ENCODE results near the gene CD2AP. TPM values are rescaled to one million over a fixed set of nuclear protein-coding genes. Genes with fewer than 3 reads are reported as not detected.
"Not testable (repeated sequence)": the region's sequence is repeated elsewhere in the genome, so short reads cannot be mapped to it uniquely, and the experiment has no call there.

The CD2AP gene
- total and polyA plus RNA-seq, 5 donors, result 5.7 to 12.4 (median 10.4) TPM

DNA sequence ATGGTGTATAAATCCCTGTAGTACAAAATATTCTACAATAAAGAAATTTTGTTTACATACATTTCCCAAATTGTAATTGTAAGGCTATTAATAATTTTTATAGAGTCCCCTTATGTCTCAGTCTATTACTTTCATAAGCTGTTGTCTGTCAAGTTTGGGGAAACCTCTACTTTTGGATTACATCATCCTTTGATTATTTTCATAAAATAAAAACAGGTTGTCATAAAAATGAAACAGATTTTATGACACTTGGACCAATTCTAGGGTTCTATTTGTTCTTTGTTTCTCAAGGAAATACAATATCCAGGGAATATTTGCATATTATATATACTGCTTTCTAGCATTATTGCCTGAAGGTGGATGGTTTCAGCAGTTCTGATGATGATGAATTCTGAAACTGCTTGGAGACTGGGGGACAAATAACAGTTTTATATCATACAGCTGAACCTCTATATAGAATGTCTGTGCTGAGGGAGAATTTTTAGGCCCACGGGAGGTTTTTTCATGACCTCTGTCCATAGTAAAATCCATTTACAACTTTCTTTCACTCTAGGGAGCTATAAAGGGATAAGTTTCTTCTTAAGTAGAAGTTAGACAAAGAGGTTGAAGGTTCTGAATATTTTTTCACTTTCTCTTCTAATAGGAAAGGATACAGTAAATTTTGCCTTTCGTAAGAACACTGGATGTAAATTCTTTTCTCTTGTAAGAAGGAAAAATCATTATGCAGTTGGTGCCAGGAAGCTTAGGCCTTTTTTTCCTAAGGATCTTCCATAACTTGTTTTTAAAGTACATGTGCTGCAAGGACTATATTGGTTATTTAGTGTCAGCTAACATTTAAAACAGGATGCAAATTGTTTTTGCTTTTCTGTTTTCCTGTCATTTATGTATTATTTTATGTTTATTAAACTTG is 58.0 kb downstream of the CD2AP start:
- H3K4me1 ChIP-seq (ENCODE audit: control insufficient read depth, insufficient read depth, low read length), result no peaks in the 10 kb centered on the region
- intact Hi-C loops (cut with DNase I), result no loop called here
- no peaks in the 10 kb centered on the region for H3K27me3 ChIP-seq (ENCODE audit: control insufficient read depth, insufficient read depth)
- no peaks in the 10 kb centered on the region for H3K9me3 ChIP-seq (ENCODE audit: control insufficient read depth, low read length)
- ATAC-seq, result no peak
- H3K4me3 ChIP-seq (ENCODE audit: low read length), result no peak overlapping the region
- WGBS, result 52% methylated on average over 2 of the region's 2 CpGs
- no peak for DNase-seq
- H3K27ac ChIP-seq (ENCODE audit: low read length), result no peak overlapping the region

DNA sequence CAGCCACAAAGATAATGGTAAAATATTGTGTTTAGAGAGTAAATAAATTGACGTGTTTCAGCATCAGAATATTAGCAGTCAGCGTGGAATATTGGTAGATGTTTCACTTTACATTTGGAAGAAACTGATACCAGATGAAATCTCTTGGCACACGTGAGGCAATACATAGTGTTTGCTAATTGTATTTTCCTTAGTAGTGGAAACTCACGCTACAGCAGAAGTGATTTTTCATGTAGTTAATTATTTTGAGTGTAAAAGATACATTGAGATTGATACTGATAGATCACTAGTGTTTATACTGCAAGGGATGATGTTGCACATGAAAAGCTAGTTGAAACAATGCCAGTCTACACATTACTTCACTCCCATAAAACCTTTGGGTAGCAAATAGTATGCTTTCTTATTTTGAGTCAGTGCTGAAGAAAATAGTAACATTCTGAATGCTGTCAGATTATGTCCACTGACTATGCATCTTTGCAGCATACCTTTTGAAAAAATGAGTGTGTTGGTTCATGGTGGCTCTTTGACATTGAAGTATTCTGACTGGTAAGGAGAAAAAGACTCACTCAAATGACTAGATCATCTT is 59.3 kb downstream of the CD2AP start:
- no peak for ATAC-seq
- intact Hi-C loops (cut with DNase I), result no loop called here
- 96% methylated on average over 4 of the region's 4 CpGs for WGBS
- H3K9me3 ChIP-seq (ENCODE audit: control insufficient read depth, low read length), result no peaks in the 10 kb centered on the region
- no peak overlapping the region for H3K4me3 ChIP-seq (ENCODE audit: low read length)
- H3K27ac ChIP-seq (ENCODE audit: low read length), result no peak overlapping the region
- no peak for DNase-seq
- no peaks in the 10 kb centered on the region for H3K27me3 ChIP-seq (ENCODE audit: control insufficient read depth, insufficient read depth)
- H3K4me1 ChIP-seq (ENCODE audit: control insufficient read depth, insufficient read depth, low read length), result no peaks in the 10 kb centered on the region

DNA sequence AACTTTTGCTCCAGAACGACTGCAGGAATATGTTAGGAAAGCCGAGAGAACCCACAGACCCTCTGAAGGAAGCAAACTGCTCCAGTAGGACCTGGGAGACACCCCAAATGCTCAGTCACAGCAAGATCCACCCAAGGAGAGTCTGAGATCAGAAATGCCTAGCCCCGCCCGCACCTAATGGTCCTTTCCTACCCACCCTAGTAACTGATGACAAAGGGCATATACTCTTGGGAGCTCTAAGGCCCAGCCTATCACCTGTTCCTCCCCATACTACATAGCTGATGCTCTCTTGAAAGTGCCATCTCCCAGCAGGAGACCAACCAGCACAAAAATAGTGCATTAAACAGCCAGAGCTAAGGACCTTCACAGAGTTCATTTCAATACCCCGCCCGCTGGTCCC is 67.6 kb downstream of the CD2AP start:
- DNase-seq, result no peak
- no peak overlapping the region for H3K4me3 ChIP-seq (ENCODE audit: low read length)
- H3K9me3 ChIP-seq (ENCODE audit: control insufficient read depth, low read length), result no peaks in the 10 kb centered on the region
- 97% methylated on average over 6 of the region's 6 CpGs for WGBS
- no peak overlapping the region for H3K27ac ChIP-seq (ENCODE audit: low read length)
- H3K4me1 ChIP-seq (ENCODE audit: control insufficient read depth, insufficient read depth, low read length), result no peaks in the 10 kb centered on the region
- no peak for ATAC-seq
- intact Hi-C loops (cut with DNase I), result no loop called here
- no peaks in the 10 kb centered on the region for H3K27me3 ChIP-seq (ENCODE audit: control insufficient read depth, insufficient read depth)

DNA sequence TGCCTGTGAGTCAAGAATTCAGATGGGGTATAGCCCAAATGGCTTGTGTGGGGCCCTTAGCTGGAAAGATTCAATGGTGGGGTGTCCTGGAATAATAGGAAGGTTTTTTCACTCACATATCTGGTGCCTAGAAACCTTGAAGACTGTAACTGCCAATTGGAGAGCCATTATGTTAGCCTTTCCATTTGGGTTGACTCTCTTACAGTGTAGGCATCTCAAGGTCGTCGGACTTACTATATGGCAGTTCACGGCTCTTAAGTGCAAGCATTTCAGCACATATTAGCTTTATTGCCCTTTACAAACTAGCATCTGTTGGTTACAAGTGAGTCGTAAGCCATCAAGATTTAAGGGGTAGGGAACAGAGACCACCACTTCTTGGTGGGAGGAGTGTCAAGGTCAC is 74.1 kb downstream of the CD2AP start:
- Histone ChIP-seq H3K4me3 (ENCODE audit: low read length) (no peak overlapping the region), H3K4me1 (ENCODE audit: control insufficient read depth, insufficient read depth, low read length) (no peaks in the 10 kb centered on the region), H3K9me3 (ENCODE audit: control insufficient read depth, low read length) (no peaks in the 10 kb centered on the region), H3K27ac (ENCODE audit: low read length) (no peak overlapping the region), H3K27me3 (ENCODE audit: control insufficient read depth, insufficient read depth) (no peaks in the 10 kb centered on the region)
- intact Hi-C loops (cut with DNase I), result no loop called here
- no peak for ATAC-seq
- whole genome bisulfite sequencing, result 96% methylated on average over 4 of the region's 4 CpGs
- DNase-seq, result no peak

DNA sequence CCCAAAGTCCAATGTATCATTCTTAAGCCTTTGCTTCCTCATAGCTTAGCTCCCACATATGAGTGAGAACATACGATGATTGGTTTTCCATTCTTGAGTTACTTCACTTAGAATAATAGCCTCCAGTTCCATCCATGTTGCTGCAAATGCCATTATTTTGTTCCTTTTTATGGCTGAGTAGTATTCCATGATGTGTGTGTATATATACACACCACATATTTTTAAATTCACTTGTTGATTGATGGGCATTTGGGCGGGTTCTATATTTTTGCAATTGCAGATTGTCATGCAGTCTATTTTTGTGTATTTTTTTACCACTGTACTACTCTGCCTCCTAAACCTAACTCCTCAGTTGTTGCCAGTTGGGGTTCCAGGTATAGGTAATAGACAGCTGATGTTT is 74.7 kb downstream of the CD2AP start:
- Histone ChIP-seq H3K4me1 (ENCODE audit: control insufficient read depth, insufficient read depth, low read length) (no peaks in the 10 kb centered on the region), H3K4me3 (ENCODE audit: low read length) (no peak overlapping the region), H3K27me3 (ENCODE audit: control insufficient read depth, insufficient read depth) (no peaks in the 10 kb centered on the region), H3K27ac (ENCODE audit: low read length) (no peak overlapping the region), H3K9me3 (ENCODE audit: control insufficient read depth, low read length) (no peaks in the 10 kb centered on the region)
- ATAC-seq (no peak), DNase-seq (no peak)
- 95% methylated on average over 2 of the region's 2 CpGs for WGBS
- intact Hi-C loops (cut with DNase I), result no loop called here

DNA sequence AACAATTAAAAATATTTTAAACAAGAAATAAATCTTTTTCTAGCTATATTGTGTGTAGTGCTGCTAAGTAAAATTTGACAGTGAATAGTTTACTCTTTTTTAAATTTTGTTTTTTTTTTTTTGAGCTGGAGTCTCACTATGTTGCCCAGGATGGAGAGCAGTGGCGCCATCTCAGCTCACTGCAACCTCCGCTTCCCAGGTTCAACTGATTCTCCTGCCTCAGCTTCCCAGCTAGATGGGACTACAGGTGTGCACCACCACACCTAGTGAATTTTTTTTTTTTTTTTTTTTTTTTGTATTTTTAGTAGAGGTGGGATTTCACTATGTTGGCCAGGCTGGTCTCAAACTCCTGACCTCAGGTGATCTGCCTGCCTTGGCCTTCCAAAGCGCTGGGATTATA is 75.7 kb downstream of the CD2AP start:
- intact Hi-C loops (cut with DNase I); H3K27ac ChIP-seq (ENCODE audit: low read length): not testable (repeated sequence)

DNA sequence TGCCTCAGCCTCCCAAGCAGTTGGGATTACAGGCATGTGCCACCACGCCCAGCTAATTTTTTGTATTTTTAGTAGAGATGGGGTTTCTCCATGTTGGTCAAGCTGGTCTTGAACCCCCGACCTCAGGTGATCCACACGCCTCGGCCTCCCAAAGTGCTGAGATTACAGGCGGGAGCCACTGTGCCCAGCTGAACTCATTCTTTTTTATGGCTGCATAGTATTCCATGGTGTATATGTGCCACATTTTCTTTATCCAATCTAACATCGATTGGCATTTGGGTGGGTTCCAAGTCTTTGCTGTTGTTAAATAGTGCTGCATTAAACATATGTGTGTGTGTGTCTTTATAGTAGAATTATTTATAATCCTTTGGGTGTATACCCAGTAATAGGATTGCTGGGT is 78.9 kb downstream of the CD2AP start:
- DNase-seq; H3K27ac ChIP-seq (ENCODE audit: low read length); H3K9me3 ChIP-seq (ENCODE audit: control insufficient read depth, low read length); intact Hi-C loops (cut with DNase I); ATAC-seq; H3K4me3 ChIP-seq (ENCODE audit: low read length); H3K4me1 ChIP-seq (ENCODE audit: control insufficient read depth, insufficient read depth, low read length); H3K27me3 ChIP-seq (ENCODE audit: control insufficient read depth, insufficient read depth): not testable (repeated sequence)
- 98% methylated on average over 6 of the region's 6 CpGs for WGBS

More for the DNA sequence above, 75.7 kb downstream of the CD2AP start:
- H3K9me3 ChIP-seq (ENCODE audit: control insufficient read depth, low read length); H3K4me3 ChIP-seq (ENCODE audit: low read length); H3K27me3 ChIP-seq (ENCODE audit: control insufficient read depth, insufficient read depth); DNase-seq; H3K4me1 ChIP-seq (ENCODE audit: control insufficient read depth, insufficient read depth, low read length); ATAC-seq: not testable (repeated sequence)
- 97% methylated on average over 3 of the region's 3 CpGs for WGBS

DNA sequence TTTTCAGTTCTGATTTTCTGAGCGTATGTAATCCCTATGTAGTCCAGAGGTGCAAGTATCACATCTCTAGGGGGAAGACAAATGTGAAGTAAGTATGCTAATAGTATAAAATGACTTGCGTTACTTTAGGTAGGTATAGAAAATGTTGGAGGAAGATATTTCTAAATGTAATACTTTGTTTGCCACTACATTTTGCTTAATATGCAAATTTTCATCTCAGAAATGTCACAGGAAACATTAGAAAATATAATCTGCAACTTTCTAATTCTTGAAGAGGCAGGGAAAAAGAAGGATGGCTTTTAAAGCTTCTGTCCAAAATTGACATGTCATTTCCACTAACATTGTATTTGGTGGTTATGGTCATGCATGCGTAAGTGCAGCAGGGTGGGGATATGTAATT is 85.6 kb downstream of the CD2AP start:
- ATAC-seq, result no peak
- H3K27ac ChIP-seq (ENCODE audit: low read length), result no peak overlapping the region
- no peak overlapping the region for H3K4me3 ChIP-seq (ENCODE audit: low read length)
- no peaks in the 10 kb centered on the region for H3K27me3 ChIP-seq (ENCODE audit: control insufficient read depth, insufficient read depth)
- H3K9me3 ChIP-seq (ENCODE audit: control insufficient read depth, low read length), result no peaks in the 10 kb centered on the region
- no peak for DNase-seq
- WGBS, result 97% methylated on average over 3 of the region's 3 CpGs
- H3K4me1 ChIP-seq (ENCODE audit: control insufficient read depth, insufficient read depth, low read length), result no peaks in the 10 kb centered on the region
- intact Hi-C loops (cut with DNase I), result no loop called here

DNA sequence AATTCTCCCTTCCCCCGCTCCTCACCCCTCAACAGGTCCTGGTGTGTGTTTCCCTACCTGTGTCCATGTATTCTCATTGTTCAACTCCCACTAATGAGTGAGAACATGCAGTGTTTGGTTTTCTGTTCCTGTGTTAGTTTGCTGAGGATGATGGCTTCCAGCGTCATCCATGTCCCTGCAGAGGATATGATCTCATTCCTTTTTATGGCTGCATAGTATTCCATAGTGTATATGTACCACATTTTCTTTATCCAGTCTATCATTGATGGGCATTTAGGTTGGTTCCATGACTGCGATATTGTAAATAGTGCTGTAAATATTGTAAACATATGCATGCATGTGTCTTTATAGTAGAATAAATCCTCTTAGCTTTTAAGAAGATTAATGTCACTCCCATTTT is 89.0 kb downstream of the CD2AP start:
- H3K27ac ChIP-seq (ENCODE audit: low read length); ATAC-seq; H3K4me1 ChIP-seq (ENCODE audit: control insufficient read depth, insufficient read depth, low read length); DNase-seq; intact Hi-C loops (cut with DNase I); H3K27me3 ChIP-seq (ENCODE audit: control insufficient read depth, insufficient read depth); H3K4me3 ChIP-seq (ENCODE audit: low read length); H3K9me3 ChIP-seq (ENCODE audit: control insufficient read depth, low read length): not testable (repeated sequence)
- over 99% methylated on average over 3 of the region's 3 CpGs for WGBS

DNA sequence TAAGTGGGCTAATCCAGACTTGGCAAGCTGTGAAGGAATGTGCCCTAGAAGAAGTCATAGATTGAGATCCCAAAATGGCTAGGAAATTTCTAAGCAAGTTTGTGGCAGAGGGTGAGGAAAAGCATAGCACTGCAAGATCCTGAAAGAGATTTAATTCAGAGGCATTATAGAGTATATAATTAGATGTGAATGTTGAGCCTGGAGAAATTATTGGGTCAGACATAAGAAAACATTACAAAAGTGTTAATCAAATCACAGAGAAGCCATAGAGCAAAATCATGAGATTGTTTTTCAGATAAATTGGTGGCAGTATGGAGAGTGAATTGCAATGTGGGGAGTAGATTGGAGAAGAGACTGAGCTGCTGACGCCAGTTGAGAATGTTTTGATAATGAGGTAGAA is 90.0 kb downstream of the CD2AP start:
- WGBS, result 97% methylated on average over 1 of the region's 1 CpG
- H3K4me3 ChIP-seq (ENCODE audit: low read length), result no peak overlapping the region
- intact Hi-C loops (cut with DNase I), result no loop called here

DNA sequence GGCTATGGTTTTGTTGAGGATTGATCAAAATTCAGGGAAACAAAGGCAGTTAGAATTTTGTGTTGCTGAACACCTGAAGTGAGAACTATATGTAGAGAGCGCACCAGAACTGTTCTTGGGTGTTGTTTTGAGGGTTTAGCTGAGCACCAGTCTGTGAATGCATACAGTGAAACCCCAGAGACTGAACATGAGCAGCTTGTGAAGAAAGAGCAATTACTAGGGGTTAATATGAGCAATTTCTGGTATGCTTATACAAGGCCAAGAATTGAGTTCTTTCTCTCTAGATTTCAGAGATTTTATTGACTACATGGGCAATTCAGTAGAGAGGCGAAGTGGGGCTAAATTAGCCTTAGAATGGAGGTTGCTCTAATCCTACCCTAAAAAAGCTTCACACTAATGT is 93.9 kb downstream of the CD2AP start:
- Histone ChIP-seq H3K27ac (ENCODE audit: low read length) (no peak overlapping the region), H3K27me3 (ENCODE audit: control insufficient read depth, insufficient read depth) (no peaks in the 10 kb centered on the region), H3K4me3 (ENCODE audit: low read length) (no peak overlapping the region), H3K4me1 (ENCODE audit: control insufficient read depth, insufficient read depth, low read length) (no peaks in the 10 kb centered on the region), H3K9me3 (ENCODE audit: control insufficient read depth, low read length) (no peaks in the 10 kb centered on the region)
- no peak for ATAC-seq
- intact Hi-C loops (cut with DNase I), result no loop called here
- DNase-seq, result no peak
- WGBS, result 91% methylated on average over 2 of the region's 2 CpGs

More for the DNA sequence above, 90.0 kb downstream of the CD2AP start:
- H3K27me3 ChIP-seq (ENCODE audit: control insufficient read depth, insufficient read depth), result no peaks in the 10 kb centered on the region
- H3K27ac ChIP-seq (ENCODE audit: low read length), result no peak overlapping the region
- H3K4me1 ChIP-seq (ENCODE audit: control insufficient read depth, insufficient read depth, low read length), result no peaks in the 10 kb centered on the region
- ATAC-seq, result no peak
- DNase-seq, result no peak
- H3K9me3 ChIP-seq (ENCODE audit: control insufficient read depth, low read length), result no peaks in the 10 kb centered on the region
